CD4-positive, alpha-beta memory T cell (primary cell): Measurements from ENCODE around the gene FAM149B1. TPM values are rescaled to one million over a fixed set of nuclear protein-coding genes. Genes with fewer than 3 reads are reported as not detected.

Source experiments
- CTCF ChIA-PET: fragments of 350-600 bp; sonication (Branson Sonifier 250); formaldehyde crosslinking; loops from one replicate; lab custom pipeline; 2021; ENCODE audit warnings: inconsistent platforms; ENCODE audit not compliant: partially characterized antibody; lab: Charles Lee
- POLR2A ChIA-PET: fragments of 350-600 bp; sonication (Branson Sonifier 250); formaldehyde crosslinking; loops from one replicate; lab custom pipeline; 2021; ENCODE audit not compliant: partially characterized antibody; lab: Charles Lee
- DNase-seq, 5 donors: peaks; one replicate each; pipeline versions ENCODE4 v3.0.0 to v3.0.0-alpha.2; 2020 to 2022; ENCODE audit warnings: mixed read lengths in 1 of 5
- H3K27ac ChIP-seq: one replicate; pipeline ENCODE4 v1.7.0; 2013; ENCODE audit warnings: low read depth, low read length
- H3K27me3 ChIP-seq: 2 replicates; pipeline ENCODE4 v1.7.0; 2013; ENCODE audit warnings: mild to moderate bottlenecking, low read length, moderate library complexity; ENCODE audit not compliant: insufficient read depth
- H3K36me3 ChIP-seq: 2 replicates; pipeline ENCODE4 v1.7.0; 2013; ENCODE audit warnings: mild to moderate bottlenecking, low read length, moderate library complexity; ENCODE audit not compliant: insufficient read depth
- H3K4me1 ChIP-seq: 2 replicates; pipeline ENCODE4 v1.7.0; 2013; ENCODE audit warnings: mild to moderate bottlenecking, low read length, moderate library complexity; ENCODE audit not compliant: insufficient read depth
- H3K4me3 ChIP-seq, 2 donors: one replicate each; pipeline ENCODE4 v1.7.0; 2013; ENCODE audit warnings: low read length in 2 of 2, mild to moderate bottlenecking in 1 of 2
- H3K9me3 ChIP-seq, 2 donors: one replicate each; pipeline ENCODE4 v1.7.0; 2013; ENCODE audit warnings: low read length in 2 of 2, control low read depth in 1 of 2; ENCODE audit not compliant: control insufficient read depth in 1 of 2
- H3K27ac Mint-ChIP-seq, 7 donors: one replicate each; pipeline ENCODE4 v1.8.0; 2020 to 2021; ENCODE audit warnings: mixed read lengths in 7 of 7, mild to moderate bottlenecking in 6 of 7, inconsistent platforms in 3 of 7, moderate library complexity in 3 of 7
- H3K27me3 Mint-ChIP-seq, 2 donors: one replicate each; pipeline ENCODE4 v1.8.0; 2020 to 2021; ENCODE audit warnings: mixed read lengths in 2 of 2
- H3K36me3 Mint-ChIP-seq, 2 donors: one replicate each; pipeline ENCODE4 v1.8.0; 2020 to 2021; ENCODE audit warnings: mixed read lengths in 2 of 2, inconsistent platforms in 1 of 2, mild to moderate bottlenecking in 1 of 2
- H3K4me1 Mint-ChIP-seq, 4 donors: one replicate each; pipeline ENCODE4 v1.8.0; 2020 to 2021; ENCODE audit warnings: mixed read lengths in 4 of 4, mild to moderate bottlenecking in 1 of 4
- H3K4me3 Mint-ChIP-seq, 8 donors: one replicate each; pipeline ENCODE4 v1.8.0; 2020 to 2021; ENCODE audit warnings: mixed read lengths in 8 of 8, mild to moderate bottlenecking in 7 of 8, moderate library complexity in 6 of 8, inconsistent platforms in 3 of 8
- H3K9me3 Mint-ChIP-seq, 8 donors: one replicate each; pipeline ENCODE4 v1.8.0; 2020 to 2021; ENCODE audit warnings: mixed read lengths in 8 of 8, mild to moderate bottlenecking in 5 of 8, inconsistent platforms in 3 of 8, moderate library complexity in 1 of 8
- intact Hi-C: fragments of 100-400 bp; cut with micrococcal nuclease; formaldehyde crosslinking; loops from one replicate; pipeline ENCODE4 v1.15.1; 2023
- polyA plus RNA-seq, 2 donors: library from polyadenylated mRNA; unstranded; fragments of 300-500 nt; fragmentation: Illumina TruSeq; gene quantifications; one replicate each; pipeline ENCODE4 v1.2.3, GENCODE V29; 2021
- total RNA-seq, 2 experiments: library from RNA; stranded (reverse); gene quantifications; one replicate each; pipeline ENCODE4 v1.2.3, GENCODE V29; 2021

Gene FAM149B1
- total and polyA plus RNA-seq, 4 experiments from 2014 or later = 3.9 to 20.5 (median 11.5) TPM

GRCh38 chr10:73293461-73293860, 125.5 kb downstream of the FAM149B1 start:
- Histone ChIP-seq H3K27ac (no peak overlapping the region), H3K9me3 (no peaks in the 10 kb centered on the region), H3K36me3 (no peaks in the 10 kb centered on the region), H3K27me3 (no peaks in the 10 kb centered on the region), H3K4me1 (peaks cover 6% of the 10 kb centered on the region), H3K4me3 (no peak overlapping the region)
- Mint-ChIP-seq H3K27ac (no peak overlapping the region), H3K36me3 (peaks cover 6 to 31% of the 10 kb centered on the region in 2 donors), H3K4me3 (no peak overlapping the region), H3K27me3 (peaks cover 0 to 4% of the 10 kb centered on the region in 2 donors), H3K4me1 (peaks cover 5 to 12% (median 7%) of the 10 kb centered on the region in 4 donors), H3K9me3 (peaks cover 0 to 14% (median 5%) of the 10 kb centered on the region in 8 donors)
- no peak for DNase-seq
- ChIA-PET POLR2A (no interaction called here), CTCF (no interaction called here)
- intact Hi-C loops = no loop called here

Other genes starting within 250 kb of the FAM149B1 start
- gene PLA2G12B, start 213.3 kb upstream of the FAM149B1 start, total RNA-seq = not detected
- not detected for gene PLA2G12B, start 213.3 kb upstream of the FAM149B1 start, polyA plus RNA-seq
- gene P4HA1, start 71.3 kb upstream of the FAM149B1 start, total RNA-seq = 10 to 100 TPM; 17.8 to 18.6 TPM
- gene P4HA1, start 71.3 kb upstream of the FAM149B1 start, polyA plus RNA-seq = 10 to 100 TPM; 22.9 to 41.4 TPM
- gene NUDT13, start 57.7 kb upstream of the FAM149B1 start, total RNA-seq = 1 to 10 TPM; 2.5 to 2.9 TPM
- gene NUDT13, start 57.7 kb upstream of the FAM149B1 start, polyA plus RNA-seq = 1 to 10 TPM; 1.4 to 1.6 TPM
- 10 to 100 TPM; 31.1 to 35.3 TPM for gene ECD, start 111 bp upstream of the FAM149B1 start, total RNA-seq
- gene ECD, start 111 bp upstream of the FAM149B1 start, polyA plus RNA-seq = 10 to 100 TPM; 33.2 to 33.8 TPM
- gene DNAJC9, start 79.1 kb downstream of the FAM149B1 start, total RNA-seq = 10 to 100 TPM; 31.6 to 31.7 TPM
- gene DNAJC9, start 79.1 kb downstream of the FAM149B1 start, polyA plus RNA-seq = 10 to 100 TPM; 31.6 to 40.1 TPM
- 10 to 100 TPM; 44.9 to 47.1 TPM for gene MRPS16, start 84.5 kb downstream of the FAM149B1 start, total RNA-seq
- gene MRPS16, start 84.5 kb downstream of the FAM149B1 start, polyA plus RNA-seq = 100 to 1,000 TPM in 1 of 2 donors, 10 to 100 TPM in 1; 96.4 to 104 TPM
- gene CFAP70, start 190.7 kb downstream of the FAM149B1 start, total RNA-seq = 1 to 10 TPM; 3.8 to 5.6 TPM
- under 1 TPM in 1 of 2 donors, not detected in 1; 0.82 TPM for gene CFAP70, start 190.7 kb downstream of the FAM149B1 start, polyA plus RNA-seq
- 100 to 1,000 TPM; 103 to 111 TPM for gene ANXA7, start 245.9 kb downstream of the FAM149B1 start, total RNA-seq
- 100 to 1,000 TPM; 207 to 379 TPM for gene ANXA7, start 245.9 kb downstream of the FAM149B1 start, polyA plus RNA-seq